H1 (cell line): ENCODE measurements around the gene ARRDC1.

Experiments
- BCL11A ChIP-seq, 2 experiments: IDR thresholded peaks; one replicate each; pipeline ENCODE4 v1.6.1; 2011; ENCODE audit warnings: low read depth in 2 of 2, low read length in 2 of 2, mild to moderate bottlenecking in 2 of 2
- CHD1 ChIP-seq: IDR thresholded peaks from 2 replicates; pipeline ENCODE4 v1.6.1; 2012; ENCODE audit warnings: low read depth, low read length, improper control_type of control experiment
- CREB1 ChIP-seq: IDR thresholded peaks from 2 replicates; pipeline ENCODE4 v1.6.1; 2012; ENCODE audit warnings: inconsistent platforms
- EZH2 ChIP-seq: fragments of 200-600 bp; sonication (generic); IDR thresholded peaks from 2 replicates; pipeline ENCODE4 v1.7.1; 2012; ENCODE audit warnings: low read depth, mild to moderate bottlenecking, moderate library complexity, low read length, inconsistent platforms; ENCODE audit not compliant: severe bottlenecking
- POLR2A ChIP-seq, 2 experiments: IDR thresholded peaks; 1 replicate in 1 of 2; 2 replicates in 1 of 2; pipeline ENCODE4 v1.6.1; 2011; ENCODE audit warnings: low read depth in 2 of 2, low read length in 2 of 2, mild to moderate bottlenecking in 2 of 2; ENCODE audit errors: control extremely low read depth in 1 of 2
- POLR2AphosphoS5 ChIP-seq: IDR thresholded peaks from 2 replicates; pipeline ENCODE4 v1.6.1; 2011; ENCODE audit warnings: low read depth, low read length
- RFX5 ChIP-seq: IDR thresholded peaks from 2 replicates; pipeline ENCODE4 v1.6.1; 2011; ENCODE audit warnings: low read depth, low read length, improper control_type of control experiment, borderline replicate concordance
- SP1 ChIP-seq: IDR thresholded peaks from 2 replicates; pipeline ENCODE4 v1.6.1; 2011; ENCODE audit warnings: low read depth, low read length
- TAF7 ChIP-seq: optimal IDR thresholded peaks from 2 replicates; pipeline ENCODE3; 2011; ENCODE audit warnings: low read depth, mild to moderate bottlenecking, inconsistent platforms, low read length, moderate library complexity, borderline replicate concordance
- YY1 ChIP-seq: IDR thresholded peaks from 2 replicates; pipeline ENCODE4 v1.6.1; 2011; ENCODE audit warnings: low read depth, mild to moderate bottlenecking, low read length
- TF ChIP-seq, protein P1 (sequence below), 3 experiments: IDR thresholded peaks; 1 replicate in 2 of 3; 2 replicates in 1 of 3; pipeline versions ENCODE4 v1.5.1 to v1.6.1; 2011; ENCODE audit warnings: low read length in 3 of 3, mild to moderate bottlenecking in 3 of 3, inconsistent platforms in 2 of 3, low read depth in 1 of 3, moderate library complexity in 1 of 3; ENCODE audit not compliant: insufficient read depth in 1 of 3; ENCODE audit errors: control extremely low read depth in 1 of 3
- TF ChIP-seq, protein P2 (sequence below): IDR thresholded peaks from 2 replicates; pipeline ENCODE4 v1.6.1; 2012; ENCODE audit warnings: inconsistent platforms
- TF ChIP-seq, protein P3 (sequence below): IDR thresholded peaks from 2 replicates; pipeline ENCODE4 v1.6.1; 2012; ENCODE audit warnings: low read length, inconsistent platforms

DNA sequence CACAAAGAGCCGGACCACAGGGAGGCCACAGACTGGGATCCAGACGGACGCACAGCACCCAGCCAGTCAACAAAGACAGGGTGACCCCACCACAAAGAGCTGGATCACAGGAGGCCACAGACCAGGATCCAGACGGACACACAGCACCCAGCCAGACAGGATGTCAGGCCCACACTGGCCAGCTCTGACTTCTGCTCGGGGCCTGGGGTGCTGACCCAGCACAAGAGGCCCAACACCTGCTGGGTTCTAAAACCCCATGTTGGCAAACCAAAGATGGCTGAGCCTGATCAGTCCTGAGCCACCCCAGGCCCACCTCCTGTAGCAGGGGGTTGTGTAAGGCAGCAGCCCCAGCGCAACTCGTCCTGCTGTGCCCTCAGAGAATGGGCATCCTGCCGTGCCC, 21.5 kb upstream of the ARRDC1 start:
- TF ChIP-seq, protein P1, sequence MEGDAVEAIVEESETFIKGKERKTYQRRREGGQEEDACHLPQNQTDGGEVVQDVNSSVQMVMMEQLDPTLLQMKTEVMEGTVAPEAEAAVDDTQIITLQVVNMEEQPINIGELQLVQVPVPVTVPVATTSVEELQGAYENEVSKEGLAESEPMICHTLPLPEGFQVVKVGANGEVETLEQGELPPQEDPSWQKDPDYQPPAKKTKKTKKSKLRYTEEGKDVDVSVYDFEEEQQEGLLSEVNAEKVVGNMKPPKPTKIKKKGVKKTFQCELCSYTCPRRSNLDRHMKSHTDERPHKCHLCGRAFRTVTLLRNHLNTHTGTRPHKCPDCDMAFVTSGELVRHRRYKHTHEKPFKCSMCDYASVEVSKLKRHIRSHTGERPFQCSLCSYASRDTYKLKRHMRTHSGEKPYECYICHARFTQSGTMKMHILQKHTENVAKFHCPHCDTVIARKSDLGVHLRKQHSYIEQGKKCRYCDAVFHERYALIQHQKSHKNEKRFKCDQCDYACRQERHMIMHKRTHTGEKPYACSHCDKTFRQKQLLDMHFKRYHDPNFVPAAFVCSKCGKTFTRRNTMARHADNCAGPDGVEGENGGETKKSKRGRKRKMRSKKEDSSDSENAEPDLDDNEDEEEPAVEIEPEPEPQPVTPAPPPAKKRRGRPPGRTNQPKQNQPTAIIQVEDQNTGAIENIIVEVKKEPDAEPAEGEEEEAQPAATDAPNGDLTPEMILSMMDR (IDR thresholded peaks at IDR 0.05; ENCODE audit: control extremely low read depth in 1 of 3, insufficient read depth in 1 of 3, low read depth in 1 of 3, low read length in 3 of 3): no peak
- TF ChIP-seq CHD1 (no peak), CREB1 (no peak), POLR2A (IDR thresholded peaks at IDR 0.05; ENCODE audit: control extremely low read depth in 1 of 2, low read depth in 2 of 2, low read length in 2 of 2) (no peak), POLR2AphosphoS5 (no peak; the same call in 1 of the 2 replicates), YY1 (no peak), BCL11A (IDR thresholded peaks at IDR 0.05; ENCODE audit: low read depth in 2 of 2, low read length in 2 of 2) (no peak), RFX5 (no peak), TAF7 (no peak), EZH2 (no peak), SP1 (no peak)
- TF ChIP-seq, protein P2, sequence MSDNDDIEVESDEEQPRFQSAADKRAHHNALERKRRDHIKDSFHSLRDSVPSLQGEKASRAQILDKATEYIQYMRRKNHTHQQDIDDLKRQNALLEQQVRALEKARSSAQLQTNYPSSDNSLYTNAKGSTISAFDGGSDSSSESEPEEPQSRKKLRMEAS: no peak
- TF ChIP-seq, protein P3, sequence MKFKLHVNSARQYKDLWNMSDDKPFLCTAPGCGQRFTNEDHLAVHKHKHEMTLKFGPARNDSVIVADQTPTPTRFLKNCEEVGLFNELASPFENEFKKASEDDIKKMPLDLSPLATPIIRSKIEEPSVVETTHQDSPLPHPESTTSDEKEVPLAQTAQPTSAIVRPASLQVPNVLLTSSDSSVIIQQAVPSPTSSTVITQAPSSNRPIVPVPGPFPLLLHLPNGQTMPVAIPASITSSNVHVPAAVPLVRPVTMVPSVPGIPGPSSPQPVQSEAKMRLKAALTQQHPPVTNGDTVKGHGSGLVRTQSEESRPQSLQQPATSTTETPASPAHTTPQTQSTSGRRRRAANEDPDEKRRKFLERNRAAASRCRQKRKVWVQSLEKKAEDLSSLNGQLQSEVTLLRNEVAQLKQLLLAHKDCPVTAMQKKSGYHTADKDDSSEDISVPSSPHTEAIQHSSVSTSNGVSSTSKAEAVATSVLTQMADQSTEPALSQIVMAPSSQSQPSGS: no peak
